Calu3 (cell line): ENCODE data around the gene RPS21. TPM values are rescaled to one million over a fixed set of nuclear protein-coding genes. Genes with fewer than 3 reads are reported as not detected.

ENCODE experiments used
- BruUV-seq: library from RNA; stranded (reverse); fragments of 400-500 nt; replicated peaks from 2 replicates; lab custom pipeline; 2021; lab: Mats Ljungman, UMichigan
- CTCF ChIA-PET: fragments of 300-600 bp; sonication (Branson Sonifier 250); formaldehyde crosslinking; loops from one replicate; lab custom pipeline; 2022; ENCODE audit warnings: antibody characterized with exemption; lab: Charles Lee
- DNase-seq: peaks from one replicate; pipeline ENCODE4 v3.0.0; 2022
- H3K27ac Mint-ChIP-seq: one replicate; pipeline ENCODE4 v1.8.0; 2022; ENCODE audit warnings: mixed read lengths; ENCODE audit not compliant: unreplicated experiment
- H3K27me3 Mint-ChIP-seq: one replicate; pipeline ENCODE4 v1.8.0; 2022; ENCODE audit warnings: mixed read lengths; ENCODE audit not compliant: unreplicated experiment
- H3K36me3 Mint-ChIP-seq: one replicate; pipeline ENCODE4 v1.8.0; 2022; ENCODE audit warnings: mild to moderate bottlenecking, moderate library complexity, mixed read lengths; ENCODE audit not compliant: insufficient read depth, unreplicated experiment
- H3K4me1 Mint-ChIP-seq: one replicate; pipeline ENCODE4 v1.8.0; 2022; ENCODE audit warnings: mild to moderate bottlenecking, low read depth, mixed read lengths; ENCODE audit not compliant: unreplicated experiment
- H3K4me3 Mint-ChIP-seq: one replicate; pipeline ENCODE4 v1.8.0; 2022; ENCODE audit warnings: mild to moderate bottlenecking, low read depth, moderate library complexity, mixed read lengths; ENCODE audit not compliant: unreplicated experiment
- H3K9me3 Mint-ChIP-seq: one replicate; pipeline ENCODE4 v1.8.0; 2022; ENCODE audit warnings: low read depth, mixed read lengths; ENCODE audit not compliant: unreplicated experiment
- CTCF ChIP-seq: fragments of 200-600 bp; IDR thresholded peaks from one replicate; pipeline ENCODE4 v1.8.0; 2022; ENCODE audit warnings: antibody characterized with exemption; ENCODE audit not compliant: unreplicated experiment
- intact Hi-C: fragments of 100-400 bp; cut with micrococcal nuclease; formaldehyde crosslinking; loops from one replicate; pipeline ENCODE4 v1.10.0; 2022; ENCODE audit not compliant: unreplicated experiment
- total RNA-seq: library from RNA; stranded (reverse); gene quantifications from 2 replicates; pipeline ENCODE4 v1.2.3, GENCODE V29; 2022

The RPS21 gene
- total RNA-seq, 1 experiment from 2014 or later, result 1,936 TPM

- intact Hi-C loops, result no loop called here
- peaks cover 81% of the 10 kb centered on the region for H3K4me1 Mint-ChIP-seq
- TF ChIP-seq CTCF, result no peak
- no peaks in the 10 kb centered on the region for H3K27me3 Mint-ChIP-seq
- CTCF ChIA-PET, result interaction anchor here (1.0 to 1.7 kb wide), 5 partner anchors 8 to 60 kb away, joined by 5 to 9 read pairs (median 6); no protein-coding TSS in a partner anchor
- H3K4me3 Mint-ChIP-seq, result peak overlapping the region; percentile 79
- H3K9me3 Mint-ChIP-seq, result no peaks in the 10 kb centered on the region
- peaks cover 98% of the 10 kb centered on the region for H3K36me3 Mint-ChIP-seq
- no TSS peak for BruUV-seq
- peak overlapping the region; percentile 94 for H3K27ac Mint-ChIP-seq
- DNase-seq, result peak; percentile 96
Observed at GRCh38 chr20:62361799-62362589, 24.9 kb upstream of the RPS21 start.

- CTCF ChIA-PET, result interaction anchor here (1.0 to 1.7 kb wide), 4 partner anchors 12 to 60 kb away, joined by 5 to 9 read pairs (median 6); no protein-coding TSS in a partner anchor
- H3K27ac Mint-ChIP-seq, result peak overlapping the region; percentile 94
Observed at GRCh38 chr20:62362590-62362940, 24.3 kb upstream of the RPS21 start.

DNA sequence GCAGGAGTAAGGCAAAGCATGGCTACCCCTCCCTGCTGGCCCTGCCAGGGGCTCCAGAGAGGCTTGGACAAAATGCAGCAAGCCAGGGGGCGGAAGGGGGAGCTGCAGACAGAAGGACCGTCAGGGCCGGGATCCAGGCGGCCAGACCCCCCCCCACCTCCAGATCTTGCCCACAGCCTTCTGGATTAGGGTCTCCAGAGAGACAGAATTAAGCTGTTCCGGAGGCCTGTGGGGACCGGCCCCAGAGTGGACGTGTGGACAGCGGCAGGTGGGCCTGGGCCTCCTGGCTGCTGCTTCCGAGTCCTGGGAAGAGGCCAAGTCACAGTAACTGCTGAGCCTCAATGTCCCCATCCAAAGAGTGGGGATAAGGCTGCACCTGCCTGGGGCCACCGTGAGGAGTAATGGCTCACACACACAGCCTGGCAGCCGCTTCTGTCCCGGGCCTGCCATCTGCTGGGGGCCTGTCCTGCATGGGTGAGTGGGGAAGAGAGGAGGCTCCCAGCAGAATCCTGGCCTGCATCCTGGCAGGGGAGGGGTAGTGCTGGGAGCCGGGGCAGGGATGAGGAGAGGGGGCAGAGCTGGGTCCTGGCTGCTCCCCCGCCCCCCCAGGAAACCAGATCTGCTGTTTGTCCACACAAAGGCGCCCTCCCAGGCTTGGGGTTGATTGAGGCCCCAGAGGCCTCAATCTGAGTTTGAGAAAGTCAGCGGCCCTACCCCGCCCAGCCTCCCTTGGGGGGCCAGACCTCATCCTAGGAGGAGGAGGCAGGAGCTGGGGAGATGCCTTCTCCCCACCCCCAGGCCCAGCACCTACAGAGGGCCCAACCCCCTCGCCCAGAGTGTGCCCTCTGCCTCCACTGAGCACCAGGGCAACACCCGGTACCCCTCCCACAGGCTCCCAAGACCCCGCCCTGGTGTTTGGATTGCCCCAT, 23.6 kb upstream of the RPS21 start:
- TF ChIP-seq CTCF, result no peak
- Mint-ChIP-seq H3K27me3 (no peaks in the 10 kb centered on the region), H3K9me3 (no peaks in the 10 kb centered on the region), H3K36me3 (peaks cover 98% of the 10 kb centered on the region), H3K4me1 (peaks cover 75% of the 10 kb centered on the region), H3K4me3 (peak overlapping the region; percentile 79), H3K27ac (peak overlapping the region; percentile 94)
- DNase-seq, result peak; percentile 62
- no TSS peak for BruUV-seq
- CTCF ChIA-PET, result interaction anchor here (1.0 to 5.9 kb wide), 8 partner anchors 13 to 61 kb away, joined by 3 to 33 read pairs (median 8); partner anchors contain the start of gene ADRM1
- intact Hi-C loops, result no loop called here

More at GRCh38 chr20:62362590-62362940, 24.3 kb upstream of the RPS21 start:
- Mint-ChIP-seq H3K4me3 (peak overlapping the region; percentile 79), H3K27me3 (no peaks in the 10 kb centered on the region), H3K9me3 (no peaks in the 10 kb centered on the region), H3K4me1 (peaks cover 81% of the 10 kb centered on the region), H3K36me3 (peaks cover 98% of the 10 kb centered on the region)
- intact Hi-C loops, result no loop called here
- no peak for DNase-seq
- TF ChIP-seq CTCF, result no peak
- no TSS peak for BruUV-seq
